Tibial nerve (tissue), 4 donors: Measurements from ENCODE around the gene RUNX2. TPM values are rescaled to one million over a fixed set of nuclear protein-coding genes. Genes with fewer than 3 reads are reported as not detected.

Source experiments
- DNase-seq, 2 donors: peaks; one replicate each; pipeline ENCODE4 v3.0.0-alpha.2; 2019; ENCODE audit warnings: low spot score in 2 of 2
- H3K27ac ChIP-seq, 4 donors: fragments of 200-600 bp; sonication (generic) in 3 of 4; one replicate each; pipeline ENCODE4 v1.5.1; 2017 to 2019; ENCODE audit warnings: mild to moderate bottlenecking in 1 of 4
- H3K27me3 ChIP-seq, 2 donors: fragments of 200-600 bp; sonication (generic) in 1 of 2; one replicate each; pipeline versions ENCODE4 v1.5.1 to v1.6.0; 2017 to 2019
- H3K36me3 ChIP-seq, 3 donors: fragments of 200-600 bp; sonication (generic); one replicate each; pipeline ENCODE4 v1.5.1; 2018 to 2019
- H3K4me1 ChIP-seq, 4 donors: fragments of 200-600 bp; sonication (generic) in 3 of 4; one replicate each; pipeline ENCODE4 v1.5.1; 2017 to 2019
- H3K4me3 ChIP-seq, 4 donors: fragments of 200-600 bp; sonication (generic) in 3 of 4; one replicate each; pipeline ENCODE4 v1.5.1; 2017 to 2019; ENCODE audit warnings: mild to moderate bottlenecking in 1 of 4, moderate library complexity in 1 of 4
- H3K9me3 ChIP-seq, 4 donors: fragments of 200-600 bp; sonication (generic) in 3 of 4; one replicate each; pipeline ENCODE4 v1.5.1; 2017 to 2019
- EP300 ChIP-seq, 2 donors: sonication (generic); formaldehyde crosslinking; IDR thresholded peaks; one replicate each; pipeline ENCODE4 v1.6.1; 2017; ENCODE audit warnings: antibody characterized with exemption in 2 of 2, mild to moderate bottlenecking in 1 of 2
- POLR2A ChIP-seq, 2 donors: fragments of 450-650 bp; IDR thresholded peaks; one replicate each; pipeline ENCODE4 v1.6.1; 2017; ENCODE audit warnings: antibody characterized with exemption in 2 of 2, mild to moderate bottlenecking in 2 of 2, moderate library complexity in 2 of 2
- WGBS, 2 donors: methylation state at CpG; one replicate each; pipeline ENCODE4 v1.1.5; 2018; 5-methylcytosine and 5-hydroxymethylcytosine counted together
- total RNA-seq, 4 donors: library from RNA; depleted of rRNA; stranded (reverse); fragments of >200 nt; gene quantifications; one replicate each; pipeline ENCODE4 v1.1.0, GENCODE V29; 2016
- TF ChIP-seq, protein P1 (sequence below), 5 experiments: fragments of 200-600 bp in 3 of 5; fragments of 450-650 bp in 2 of 5; sonication (generic) in 3 of 5; IDR thresholded peaks; one replicate each; pipeline ENCODE4 v1.5.1; 2016 to 2019; ENCODE audit warnings: antibody characterized with exemption in 5 of 5, mild to moderate bottlenecking in 3 of 5, moderate library complexity in 2 of 5

RUNX2 gene
- total RNA-seq, 4 donors from 2014 or later = 6.3 to 12.3 (median 7.8) TPM

- no peaks in the 10 kb centered on the region for H3K27me3 ChIP-seq
- no peak overlapping the region for H3K27ac ChIP-seq
- no peak for DNase-seq
- WGBS, 2 donors = 64 to 80% methylated on average over 3 of the region's 3 CpGs
- H3K36me3 ChIP-seq = no peaks in the 10 kb centered on the region
- TF ChIP-seq, protein P1, sequence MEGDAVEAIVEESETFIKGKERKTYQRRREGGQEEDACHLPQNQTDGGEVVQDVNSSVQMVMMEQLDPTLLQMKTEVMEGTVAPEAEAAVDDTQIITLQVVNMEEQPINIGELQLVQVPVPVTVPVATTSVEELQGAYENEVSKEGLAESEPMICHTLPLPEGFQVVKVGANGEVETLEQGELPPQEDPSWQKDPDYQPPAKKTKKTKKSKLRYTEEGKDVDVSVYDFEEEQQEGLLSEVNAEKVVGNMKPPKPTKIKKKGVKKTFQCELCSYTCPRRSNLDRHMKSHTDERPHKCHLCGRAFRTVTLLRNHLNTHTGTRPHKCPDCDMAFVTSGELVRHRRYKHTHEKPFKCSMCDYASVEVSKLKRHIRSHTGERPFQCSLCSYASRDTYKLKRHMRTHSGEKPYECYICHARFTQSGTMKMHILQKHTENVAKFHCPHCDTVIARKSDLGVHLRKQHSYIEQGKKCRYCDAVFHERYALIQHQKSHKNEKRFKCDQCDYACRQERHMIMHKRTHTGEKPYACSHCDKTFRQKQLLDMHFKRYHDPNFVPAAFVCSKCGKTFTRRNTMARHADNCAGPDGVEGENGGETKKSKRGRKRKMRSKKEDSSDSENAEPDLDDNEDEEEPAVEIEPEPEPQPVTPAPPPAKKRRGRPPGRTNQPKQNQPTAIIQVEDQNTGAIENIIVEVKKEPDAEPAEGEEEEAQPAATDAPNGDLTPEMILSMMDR (IDR thresholded peaks at IDR 0.05) = no peak
- no peak for TF ChIP-seq POLR2A (IDR thresholded peaks at IDR 0.05)
- no peak for TF ChIP-seq EP300 (IDR thresholded peaks at IDR 0.05)
- no peaks in the 10 kb centered on the region for H3K9me3 ChIP-seq
- no peaks in the 10 kb centered on the region for H3K4me1 ChIP-seq
- no peak overlapping the region for H3K4me3 ChIP-seq
Measured at GRCh38 chr6:45643126-45643525, 315.0 kb downstream of the RUNX2 start.

GRCh38 chr6:45644720-45645119, 316.6 kb downstream of the RUNX2 start:
- Histone ChIP-seq H3K27ac (no peak overlapping the region), H3K4me3 (no peak overlapping the region), H3K9me3 (no peaks in the 10 kb centered on the region), H3K27me3 (no peaks in the 10 kb centered on the region), H3K36me3 (no peaks in the 10 kb centered on the region), H3K4me1 (no peaks in the 10 kb centered on the region)
- no peak for TF ChIP-seq POLR2A (IDR thresholded peaks at IDR 0.05)
- TF ChIP-seq, protein P1 (IDR thresholded peaks at IDR 0.05) = no peak
- TF ChIP-seq EP300 (IDR thresholded peaks at IDR 0.05) = no peak
- DNase-seq = no peak

DNA sequence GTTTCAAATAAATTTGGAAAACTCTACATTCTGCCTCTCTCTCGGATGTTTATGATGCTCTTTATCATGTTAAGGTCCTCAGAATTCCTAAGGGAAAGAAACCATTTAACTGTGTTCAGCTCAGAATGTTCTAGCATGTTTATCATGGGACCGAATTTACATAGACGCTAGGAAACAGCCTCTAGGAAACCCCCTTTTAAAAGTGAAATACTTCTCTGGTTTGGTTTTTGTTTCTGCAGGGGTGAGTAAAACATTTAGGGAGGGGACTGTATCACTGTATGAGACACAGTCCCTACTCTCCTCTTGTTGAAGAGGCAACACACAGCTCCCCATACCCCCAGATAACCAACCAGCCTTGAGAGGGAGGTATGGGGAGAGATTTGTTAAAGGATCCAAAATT, 317.2 kb downstream of the RUNX2 start:
- no peak overlapping the region for H3K27ac ChIP-seq
- no peaks in the 10 kb centered on the region for H3K27me3 ChIP-seq
- no peaks in the 10 kb centered on the region for H3K9me3 ChIP-seq
- TF ChIP-seq EP300 (IDR thresholded peaks at IDR 0.05) (no peak), POLR2A (IDR thresholded peaks at IDR 0.05) (no peak)
- TF ChIP-seq, protein P1 (IDR thresholded peaks at IDR 0.05) = no peak
- H3K4me3 ChIP-seq = no peak overlapping the region
- no peaks in the 10 kb centered on the region for H3K36me3 ChIP-seq
- H3K4me1 ChIP-seq = no peaks in the 10 kb centered on the region
- 89 to 90% methylated on average over 3 of the region's 3 CpGs for WGBS, 2 donors
- no peak for DNase-seq

DNA sequence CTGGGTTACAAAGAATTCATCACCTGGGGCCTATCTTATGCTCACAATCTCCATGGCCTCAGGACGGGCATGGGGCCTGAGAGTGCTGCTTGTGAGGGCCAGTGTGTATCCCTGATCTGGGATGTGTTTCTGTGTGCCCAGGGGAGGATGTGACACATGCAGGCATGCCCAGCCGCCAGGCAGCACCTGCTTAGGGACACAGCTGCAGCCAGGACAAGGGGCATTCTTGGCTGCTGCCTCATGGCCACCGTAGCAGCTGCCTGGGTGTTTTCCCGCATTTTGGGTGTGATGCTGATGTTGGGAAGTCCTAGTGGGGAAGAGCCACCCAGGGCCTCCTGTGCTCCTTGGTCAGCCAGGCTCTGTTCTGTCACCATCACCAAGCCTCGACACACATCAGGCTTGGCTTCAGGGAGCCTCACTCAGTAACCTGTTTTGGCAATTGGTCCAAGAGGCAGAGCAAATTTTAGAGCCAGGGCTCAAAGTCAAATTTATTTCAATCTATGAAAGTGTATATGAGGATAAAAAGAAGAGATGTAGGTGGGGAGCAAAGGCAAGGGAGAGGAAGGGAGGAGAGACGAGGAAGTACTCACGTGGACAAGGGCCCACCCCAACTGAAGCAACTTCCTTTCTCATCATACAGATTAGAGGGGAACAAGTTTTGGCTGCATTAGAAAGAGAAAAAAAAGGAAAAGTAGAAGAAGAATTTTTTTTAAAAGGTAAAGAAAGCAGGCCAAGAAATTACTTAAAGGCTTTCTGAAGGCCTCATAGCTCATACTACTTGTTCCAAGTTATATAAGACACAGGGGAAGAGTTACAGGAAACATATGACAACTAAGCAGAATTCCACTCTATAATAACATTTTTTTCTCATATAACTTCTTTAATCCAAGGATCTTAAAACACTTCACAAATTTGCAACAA, 319.5 kb downstream of the RUNX2 start:
- Histone ChIP-seq H3K4me3 (no peak overlapping the region), H3K4me1 (no peaks in the 10 kb centered on the region), H3K27me3 (no peaks in the 10 kb centered on the region), H3K36me3 (no peaks in the 10 kb centered on the region), H3K9me3 (no peaks in the 10 kb centered on the region), H3K27ac (no peak overlapping the region)
- TF ChIP-seq, protein P1 (IDR thresholded peaks at IDR 0.05) = no peak
- TF ChIP-seq EP300 (IDR thresholded peaks at IDR 0.05) (no peak), POLR2A (IDR thresholded peaks at IDR 0.05) (no peak)
- WGBS, 2 donors = 84 to 88% methylated on average over 7 of the region's 7 CpGs
- no peak for DNase-seq

DNA sequence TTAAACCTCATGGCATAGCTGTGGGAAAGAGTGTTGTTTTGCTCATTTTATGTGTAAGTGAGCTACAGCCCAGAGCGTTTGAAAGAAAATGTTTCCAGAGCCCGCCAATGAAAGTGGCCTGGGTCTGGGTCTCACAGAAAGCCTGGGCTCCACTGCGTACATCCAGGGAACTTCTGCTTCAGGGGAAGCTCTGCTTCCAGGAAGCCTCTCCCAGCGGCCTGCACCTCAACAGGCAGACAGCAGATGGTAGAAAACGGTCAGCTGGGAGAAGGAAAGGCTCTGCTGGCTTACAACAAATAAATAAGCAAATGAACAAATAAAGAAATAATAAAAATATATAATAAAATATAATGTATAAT, 320.1 kb downstream of the RUNX2 start:
- no peak overlapping the region for H3K4me3 ChIP-seq
- no peaks in the 10 kb centered on the region for H3K36me3 ChIP-seq
- no peak overlapping the region for H3K27ac ChIP-seq
- WGBS, 2 donors = 82 to 83% methylated on average over 5 of the region's 5 CpGs
- H3K27me3 ChIP-seq = no peaks in the 10 kb centered on the region
- DNase-seq = no peak
- no peaks in the 10 kb centered on the region for H3K9me3 ChIP-seq
- no peaks in the 10 kb centered on the region for H3K4me1 ChIP-seq
- TF ChIP-seq, protein P1 (IDR thresholded peaks at IDR 0.05) = no peak
- no peak for TF ChIP-seq EP300 (IDR thresholded peaks at IDR 0.05)
- no peak for TF ChIP-seq POLR2A (IDR thresholded peaks at IDR 0.05)
